T-helper 1 cell treated with Interleukin-12 subunit alpha and Interleukin-12 subunit beta and Interleukin-4 antibody, amounts not matched to agents 30 μg/mL and 1 μg/mL, for 36 hours (primary cell): Measurements from ENCODE around the gene GPC4.
"Not testable (repeated sequence)": the region's sequence is repeated elsewhere in the genome, so short reads cannot be mapped to it uniquely, and the experiment has no call there.

Experiments used
- H3K27ac Mint-ChIP-seq: one replicate; pipeline ENCODE4 v1.8.0; 2021; ENCODE audit warnings: mild to moderate bottlenecking, mixed read lengths
- H3K27me3 Mint-ChIP-seq: one replicate; pipeline ENCODE4 v1.8.0; 2021; ENCODE audit warnings: low read depth, mixed read lengths
- H3K36me3 Mint-ChIP-seq: one replicate; pipeline ENCODE4 v1.8.0; 2021; ENCODE audit warnings: low read depth, mixed read lengths
- H3K4me1 Mint-ChIP-seq: one replicate; pipeline ENCODE4 v1.8.0; 2021; ENCODE audit warnings: low read depth, mixed read lengths
- H3K4me3 Mint-ChIP-seq: one replicate; pipeline ENCODE4 v1.8.0; 2021; ENCODE audit warnings: mild to moderate bottlenecking, moderate library complexity, mixed read lengths
- H3K9me3 Mint-ChIP-seq: one replicate; pipeline ENCODE4 v1.8.0; 2021; ENCODE audit warnings: mixed read lengths

Gene GPC4

GRCh38 chrX:133279112-133279730 lies 136.1 kb downstream of the GPC4 start:
- H3K9me3 Mint-ChIP-seq, H3K36me3 Mint-ChIP-seq, H3K27me3 Mint-ChIP-seq, H3K4me3 Mint-ChIP-seq, H3K4me1 Mint-ChIP-seq, H3K27ac Mint-ChIP-seq: not testable (repeated sequence)

GRCh38 chrX:133273180-133273579 lies 142.1 kb downstream of the GPC4 start:
- Mint-ChIP-seq H3K36me3 (no peaks in the 10 kb centered on the region), H3K27ac (no peak overlapping the region), H3K4me1 (no peaks in the 10 kb centered on the region), H3K9me3 (peaks cover 3% of the 10 kb centered on the region), H3K4me3 (no peak overlapping the region), H3K27me3 (no peaks in the 10 kb centered on the region)

- Mint-ChIP-seq H3K27ac (no peak overlapping the region), H3K27me3 (no peaks in the 10 kb centered on the region), H3K4me3 (no peak overlapping the region), H3K4me1 (no peaks in the 10 kb centered on the region), H3K9me3 (no peaks in the 10 kb centered on the region), H3K36me3 (no peaks in the 10 kb centered on the region)
Measured at GRCh38 chrX:133269168-133269567, 146.1 kb downstream of the GPC4 start.

DNA sequence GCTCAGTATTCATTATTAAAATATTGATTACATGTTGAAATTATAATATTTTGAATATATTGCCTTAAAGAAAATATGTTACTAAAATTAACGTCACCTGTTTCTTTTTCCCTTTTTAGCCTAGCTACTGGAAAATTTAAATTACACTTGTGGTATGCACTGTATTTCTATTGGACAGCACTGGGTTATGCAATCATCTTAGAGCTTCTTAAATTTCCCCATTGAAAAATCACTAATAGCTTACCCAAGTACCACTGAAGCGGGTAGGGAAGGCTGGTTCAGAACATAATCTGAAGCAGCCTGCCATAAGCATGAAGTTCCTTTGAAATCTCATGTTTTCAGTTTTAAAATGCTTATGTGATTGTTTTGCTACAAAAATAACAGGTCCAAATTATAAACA lies 147.7 kb downstream of the GPC4 start:
- no peaks in the 10 kb centered on the region for H3K9me3 Mint-ChIP-seq

GRCh38 chrX:133265331-133265730 lies 150.0 kb downstream of the GPC4 start:
- Mint-ChIP-seq H3K36me3 (no peaks in the 10 kb centered on the region), H3K27me3 (no peaks in the 10 kb centered on the region), H3K9me3 (no peaks in the 10 kb centered on the region), H3K27ac (no peak overlapping the region), H3K4me3 (no peak overlapping the region), H3K4me1 (no peaks in the 10 kb centered on the region)

More for the DNA sequence above, 147.7 kb downstream of the GPC4 start:
- no peak overlapping the region for H3K27ac Mint-ChIP-seq
- H3K27me3 Mint-ChIP-seq, result no peaks in the 10 kb centered on the region
- H3K36me3 Mint-ChIP-seq, result no peaks in the 10 kb centered on the region
- H3K4me3 Mint-ChIP-seq, result no peak overlapping the region
- H3K4me1 Mint-ChIP-seq, result no peaks in the 10 kb centered on the region

DNA sequence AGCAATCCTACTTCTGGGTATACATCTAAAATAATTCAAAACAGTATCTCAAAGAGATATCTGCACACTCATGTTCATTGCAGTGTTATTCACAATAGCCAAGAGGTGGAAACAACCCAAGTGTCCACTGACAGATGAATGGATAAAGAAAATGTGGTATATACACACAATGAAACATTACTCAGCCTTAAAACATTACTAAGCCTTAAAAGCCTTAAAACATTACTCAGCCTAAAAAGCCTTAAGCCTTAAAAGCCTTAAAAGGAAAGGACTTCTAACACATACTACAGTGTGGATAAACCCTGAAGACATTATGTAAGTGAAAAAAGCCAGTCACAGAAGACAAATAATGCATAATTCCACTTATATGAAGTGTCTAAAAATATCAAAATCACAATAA lies 156.8 kb downstream of the GPC4 start:
- no peaks in the 10 kb centered on the region for H3K27me3 Mint-ChIP-seq
- H3K9me3 Mint-ChIP-seq, result no peaks in the 10 kb centered on the region
- H3K36me3 Mint-ChIP-seq, result no peaks in the 10 kb centered on the region
- no peaks in the 10 kb centered on the region for H3K4me1 Mint-ChIP-seq
- H3K4me3 Mint-ChIP-seq, result no peak overlapping the region
- no peak overlapping the region for H3K27ac Mint-ChIP-seq

GRCh38 chrX:133254666-133255065 lies 160.6 kb downstream of the GPC4 start:
- Mint-ChIP-seq H3K4me1 (no peaks in the 10 kb centered on the region), H3K27me3 (no peaks in the 10 kb centered on the region), H3K36me3 (no peaks in the 10 kb centered on the region), H3K9me3 (no peaks in the 10 kb centered on the region), H3K4me3 (no peak overlapping the region), H3K27ac (no peak overlapping the region)

GRCh38 chrX:133251204-133251603 lies 164.1 kb downstream of the GPC4 start:
- no peaks in the 10 kb centered on the region for H3K27me3 Mint-ChIP-seq
- H3K4me1 Mint-ChIP-seq, result no peaks in the 10 kb centered on the region
- no peak overlapping the region for H3K27ac Mint-ChIP-seq
- H3K9me3 Mint-ChIP-seq, result peaks cover 4% of the 10 kb centered on the region
- no peaks in the 10 kb centered on the region for H3K36me3 Mint-ChIP-seq
- no peak overlapping the region for H3K4me3 Mint-ChIP-seq

DNA sequence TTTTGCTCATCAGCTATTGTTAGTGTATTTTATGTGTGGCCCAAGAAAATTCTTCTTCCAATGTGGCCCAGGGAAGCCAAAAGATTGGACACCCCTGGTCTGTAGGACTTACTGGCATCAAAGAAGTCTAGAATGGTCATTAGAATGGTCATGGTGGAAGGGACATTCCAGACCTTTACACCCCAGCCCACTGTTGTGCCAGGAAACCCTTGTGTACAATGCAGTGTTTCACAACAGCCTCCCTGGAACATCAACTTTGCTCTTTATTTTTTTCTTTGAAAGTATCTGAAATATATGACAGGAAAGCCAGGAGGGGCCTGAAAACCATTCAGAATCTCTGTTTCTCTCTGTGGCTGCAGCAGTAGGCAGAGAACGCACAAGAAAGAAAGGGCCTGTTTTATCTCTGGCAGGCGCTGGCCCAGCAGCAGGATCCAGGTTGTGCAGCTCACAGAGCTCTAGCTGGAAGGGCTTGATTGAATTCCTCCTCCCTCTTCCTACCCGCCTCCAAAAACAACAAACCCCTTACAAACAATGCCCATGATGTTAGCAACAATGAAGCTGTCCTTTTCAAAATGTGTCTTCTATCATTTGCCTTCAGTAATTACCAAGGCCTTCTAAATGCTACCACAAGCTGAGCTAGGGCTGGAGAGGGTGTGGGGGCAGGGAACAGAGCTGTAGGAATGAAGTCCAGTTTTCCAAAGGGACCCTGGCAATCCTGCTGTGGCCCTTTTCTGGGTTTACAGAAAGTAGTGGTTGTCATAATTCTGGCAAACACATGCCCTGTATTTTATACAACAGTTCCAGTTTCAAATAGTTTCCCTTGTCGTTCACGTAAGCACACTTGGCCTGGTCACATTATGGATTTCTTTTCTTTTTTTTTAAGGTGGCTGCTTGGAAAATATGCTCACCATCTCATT lies 164.8 kb downstream of the GPC4 start:
- Mint-ChIP-seq H3K27me3 (no peaks in the 10 kb centered on the region), H3K4me1 (no peaks in the 10 kb centered on the region), H3K9me3 (peaks cover 4% of the 10 kb centered on the region), H3K36me3 (no peaks in the 10 kb centered on the region), H3K27ac (no peak overlapping the region), H3K4me3 (no peak overlapping the region)
